GM23248 (cell line): ENCODE results near the gene C5orf63. TPM values are rescaled to one million over a fixed set of nuclear protein-coding genes. Genes with fewer than 3 reads are reported as not detected.
"Not testable (repeated sequence)": the region's sequence is repeated elsewhere in the genome, so short reads cannot be mapped to it uniquely, and the experiment has no call there.

ENCODE experiments used
- DNase-seq: peaks from one replicate; pipeline ENCODE4 v3.0.0-alpha.2; 2015
- H2AFZ ChIP-seq: fragments of 200-600 bp; sonication (generic); 2 replicates; pipeline ENCODE4 v1.6.1; 2016; ENCODE audit warnings: antibody characterized with exemption
- H3F3A ChIP-seq: fragments of 200-600 bp; sonication (generic); 2 replicates; pipeline ENCODE4 v1.6.1; 2016; ENCODE audit warnings: mild to moderate bottlenecking, antibody characterized with exemption, mixed run types; ENCODE audit not compliant: insufficient read depth
- H3K27ac ChIP-seq: fragments of 200-600 bp; sonication (generic); 2 replicates; pipeline ENCODE4 v1.5.1; 2016; ENCODE audit warnings: mild to moderate bottlenecking
- H3K27me3 ChIP-seq: fragments of 200-600 bp; sonication (generic); replicated peaks from 2 replicates; pipeline ENCODE4 v1.6.1; 2016; ENCODE audit warnings: mild to moderate bottlenecking; ENCODE audit not compliant: insufficient read depth
- H3K36me3 ChIP-seq: fragments of 200-600 bp; sonication (generic); 2 replicates; pipeline ENCODE4 v1.6.1; 2016; ENCODE audit warnings: low read depth, mild to moderate bottlenecking
- H3K4me1 ChIP-seq: fragments of 200-600 bp; sonication (generic); 2 replicates; pipeline ENCODE4 v1.6.1; 2016; ENCODE audit warnings: mild to moderate bottlenecking; ENCODE audit not compliant: insufficient read depth
- H3K4me2 ChIP-seq: fragments of 200-600 bp; sonication (generic); one replicate; pipeline ENCODE4 v1.6.1; 2016; ENCODE audit warnings: mild to moderate bottlenecking; ENCODE audit not compliant: unreplicated experiment
- H3K4me3 ChIP-seq: fragments of 200-600 bp; sonication (generic); 2 replicates; pipeline ENCODE4 v1.5.1; 2016; ENCODE audit warnings: mild to moderate bottlenecking
- H3K79me2 ChIP-seq: fragments of 200-600 bp; sonication (generic); 2 replicates; pipeline ENCODE4 v1.6.1; 2016; ENCODE audit warnings: mild to moderate bottlenecking; ENCODE audit not compliant: insufficient read depth
- H3K9ac ChIP-seq: fragments of 200-600 bp; sonication (generic); 2 replicates; pipeline ENCODE4 v1.6.1; 2016; ENCODE audit warnings: mild to moderate bottlenecking
- H3K9me2 ChIP-seq: fragments of 200-600 bp; sonication (generic); 2 replicates; pipeline ENCODE4 v1.6.1; 2016; ENCODE audit warnings: mixed run types, mild to moderate bottlenecking, moderate library complexity; ENCODE audit not compliant: insufficient read depth
- H3K9me3 ChIP-seq: fragments of 200-600 bp; sonication (generic); one replicate; pipeline ENCODE4 v1.6.1; 2017; ENCODE audit warnings: low read depth
- H4K20me1 ChIP-seq: fragments of 200-600 bp; sonication (generic); 2 replicates; pipeline ENCODE4 v1.6.0; 2016; ENCODE audit not compliant: insufficient read depth
- EZH2 ChIP-seq: fragments of 200-600 bp; sonication (generic); IDR thresholded peaks from 2 replicates; pipeline ENCODE4 v1.6.1; 2018; ENCODE audit warnings: antibody characterized with exemption, mild to moderate bottlenecking; ENCODE audit not compliant: insufficient read depth, poor library complexity, severe bottlenecking
- EZH2phosphoT487 ChIP-seq: fragments of 200-600 bp; sonication (generic); IDR thresholded peaks from 2 replicates; pipeline ENCODE4 v1.6.1; 2018; ENCODE audit warnings: antibody characterized with exemption, moderate library complexity, mild to moderate bottlenecking, low read depth; ENCODE audit not compliant: insufficient read depth
- WGBS, 2 experiments: methylation state at CpG; one replicate each; pipeline ENCODE4 v1.1.6; 2015 to 2017; ENCODE audit warnings: low lambda C conversion rate in 2 of 2, low coverage in 1 of 2; ENCODE audit errors: missing lambda C conversion rate in 2 of 2; 5-methylcytosine and 5-hydroxymethylcytosine counted together
- in situ Hi-C: fragments of 300-500 bp; cut with MboI; formaldehyde crosslinking; loops from 2 replicates; pipeline ENCODE4 v1.15.0; 2020
- polyA plus RNA-seq: library from polyadenylated mRNA; unstranded; fragments of >200 nt; fragmentation: Nextera tagmentation; extraction: Ambion mirVana; gene quantifications from 2 replicates; pipeline ENCODE4 v1.2.1, GENCODE V29; 2016
- total RNA-seq: library from RNA; depleted of rRNA; stranded (reverse); fragments of >200 nt; shearing (Covaris generic); gene quantifications from 2 replicates; pipeline ENCODE4 v1.2.3, GENCODE V29; 2014

C5orf63 gene
- total and polyA plus RNA-seq, 2 experiments from 2014 or later: 0.97 to 7.2 TPM

GRCh38 chr5:127028822-127029457 is 44.4 kb downstream of the C5orf63 start:
- Histone ChIP-seq H3K4me1 (no peaks in the 10 kb centered on the region), H3K4me3 (peak overlapping the region; percentile 83), H3K9ac (no peak overlapping the region), H2AFZ (peak overlapping the region; percentile 91; the same call in 1 of the 2 replicates), H3F3A (no peaks in the 10 kb centered on the region), H3K9me2 (no peaks in the 10 kb centered on the region), H4K20me1 (no peaks in the 10 kb centered on the region), H3K27ac (no peak overlapping the region), H3K4me2 (peak overlapping the region; percentile 77), H3K27me3 (no peaks in the 10 kb centered on the region), H3K79me2 (no peaks in the 10 kb centered on the region), H3K9me3 (no peaks in the 10 kb centered on the region), H3K36me3 (no peaks in the 10 kb centered on the region)
- WGBS, 2 experiments: 84 to 85% methylated on average over 12 of the region's 12 CpGs
- TF ChIP-seq EZH2phosphoT487 (no peak), EZH2 (no peak)
- in situ Hi-C loops: no loop called here
- no peak for DNase-seq

DNA sequence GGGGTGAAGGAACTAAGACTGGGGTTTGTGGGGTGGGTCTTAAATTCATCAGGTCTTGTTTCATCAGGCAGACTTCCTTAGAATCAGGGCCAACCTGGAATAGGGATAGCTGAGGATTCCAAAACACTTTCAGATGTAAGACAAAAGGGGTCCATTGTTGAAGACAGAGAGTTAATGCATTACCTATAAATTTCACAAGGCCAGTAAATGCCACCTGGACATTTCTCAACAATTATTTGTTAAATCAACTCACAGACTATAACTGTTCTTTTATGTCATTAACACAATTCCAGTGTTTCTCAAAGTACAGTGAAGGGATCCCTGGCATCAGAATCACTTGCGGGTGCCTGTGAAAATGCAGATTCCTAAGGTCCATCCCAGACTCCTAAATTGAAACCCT is 45.8 kb downstream of the C5orf63 start:
- no peak overlapping the region for H3K9ac ChIP-seq
- H3K36me3 ChIP-seq: no peaks in the 10 kb centered on the region
- H2AFZ ChIP-seq: no peak overlapping the region
- H3K9me2 ChIP-seq: no peaks in the 10 kb centered on the region
- H3K9me3 ChIP-seq: no peaks in the 10 kb centered on the region
- no peak overlapping the region for H3K4me2 ChIP-seq
- DNase-seq: no peak
- no peak for TF ChIP-seq EZH2
- no peak overlapping the region for H3K27ac ChIP-seq
- H3K4me3 ChIP-seq: no peak overlapping the region
- H4K20me1 ChIP-seq: no peaks in the 10 kb centered on the region
- no peaks in the 10 kb centered on the region for H3F3A ChIP-seq
- no peaks in the 10 kb centered on the region for H3K27me3 ChIP-seq
- in situ Hi-C loops: no loop called here
- WGBS, 2 experiments: 91 to 95% methylated on average over 1 of the region's 1 CpG
- no peaks in the 10 kb centered on the region for H3K79me2 ChIP-seq
- H3K4me1 ChIP-seq: no peaks in the 10 kb centered on the region

GRCh38 chr5:127026166-127026565 is 47.1 kb downstream of the C5orf63 start:
- Histone ChIP-seq H3K36me3 (no peaks in the 10 kb centered on the region), H3K27ac (no peak overlapping the region), H3K4me2 (no peak overlapping the region), H3K4me3 (no peak overlapping the region), H3K27me3 (no peaks in the 10 kb centered on the region), H4K20me1 (no peaks in the 10 kb centered on the region), H3F3A (no peaks in the 10 kb centered on the region), H3K4me1 (no peaks in the 10 kb centered on the region), H3K79me2 (no peaks in the 10 kb centered on the region), H3K9ac (no peak overlapping the region), H3K9me2 (no peaks in the 10 kb centered on the region), H2AFZ (no peak overlapping the region), H3K9me3 (no peaks in the 10 kb centered on the region)
- no peak for DNase-seq
- TF ChIP-seq EZH2phosphoT487 (no peak), EZH2 (no peak)
- in situ Hi-C loops: no loop called here
- 96% methylated on average over 2 of the region's 2 CpGs for WGBS, 2 experiments

- DNase-seq: no peak
- H3K79me2 ChIP-seq: no peaks in the 10 kb centered on the region
- no peaks in the 10 kb centered on the region for H3K9me3 ChIP-seq
- TF ChIP-seq EZH2phosphoT487: no peak
- TF ChIP-seq EZH2: no peak
- 95 to 96% methylated on average over 1 of the region's 1 CpG for WGBS, 2 experiments
- no peak overlapping the region for H3K4me2 ChIP-seq
- no peaks in the 10 kb centered on the region for H3K36me3 ChIP-seq
- H3K27ac ChIP-seq: no peak overlapping the region
- H3K4me1 ChIP-seq: no peaks in the 10 kb centered on the region
- no peak overlapping the region for H3K4me3 ChIP-seq
- H4K20me1 ChIP-seq: no peaks in the 10 kb centered on the region
- in situ Hi-C loops: no loop called here
- no peak overlapping the region for H3K9ac ChIP-seq
- no peak overlapping the region for H2AFZ ChIP-seq
- no peaks in the 10 kb centered on the region for H3K9me2 ChIP-seq
- H3F3A ChIP-seq: no peaks in the 10 kb centered on the region
- no peaks in the 10 kb centered on the region for H3K27me3 ChIP-seq
Measured at GRCh38 chr5:127025467-127025866, 47.8 kb downstream of the C5orf63 start.

GRCh38 chr5:127024821-127025220 is 48.5 kb downstream of the C5orf63 start:
- no peaks in the 10 kb centered on the region for H3K79me2 ChIP-seq
- H4K20me1 ChIP-seq: no peaks in the 10 kb centered on the region
- 64 to 68% methylated on average over 4 of the region's 4 CpGs for WGBS, 2 experiments
- no peaks in the 10 kb centered on the region for H3K9me2 ChIP-seq
- no peak overlapping the region for H3K4me3 ChIP-seq
- no peak for DNase-seq
- no peak overlapping the region for H3K9ac ChIP-seq
- in situ Hi-C loops: no loop called here
- no peaks in the 10 kb centered on the region for H3K27me3 ChIP-seq
- H3K36me3 ChIP-seq: no peaks in the 10 kb centered on the region
- no peaks in the 10 kb centered on the region for H3K4me1 ChIP-seq
- no peaks in the 10 kb centered on the region for H3F3A ChIP-seq
- H3K4me2 ChIP-seq: no peak overlapping the region
- no peaks in the 10 kb centered on the region for H3K9me3 ChIP-seq
- TF ChIP-seq EZH2 (no peak), EZH2phosphoT487 (no peak)
- no peak overlapping the region for H3K27ac ChIP-seq
- no peak overlapping the region for H2AFZ ChIP-seq

GRCh38 chr5:127023552-127024191 is 49.6 kb downstream of the C5orf63 start:
- in situ Hi-C loops, H2AFZ ChIP-seq, H3K4me3 ChIP-seq, H3F3A ChIP-seq, H3K27ac ChIP-seq, H3K27me3 ChIP-seq, H3K4me2 ChIP-seq, H4K20me1 ChIP-seq, H3K9ac ChIP-seq, H3K79me2 ChIP-seq, H3K9me2 ChIP-seq, DNase-seq, H3K9me3 ChIP-seq, H3K36me3 ChIP-seq, H3K4me1 ChIP-seq: not testable (repeated sequence)
- 95 to 96% methylated on average over 7 of the region's 7 CpGs for WGBS, 2 experiments
